HFFc6 (cell line): Measurements from ENCODE around the gene GPR142. TPM values are rescaled to one million over a fixed set of nuclear protein-coding genes. Genes with fewer than 3 reads are reported as not detected.

Experiments used
- DNase-seq: peaks from one replicate; pipeline ENCODE4 v3.0.0-alpha.2; 2018
- H3K27ac Mint-ChIP-seq: 2 replicates; pipeline ENCODE4 v1.8.0; 2020; ENCODE audit warnings: mild to moderate bottlenecking, mixed read lengths
- H3K27me3 Mint-ChIP-seq: 2 replicates; pipeline ENCODE4 v1.8.0; 2021; ENCODE audit warnings: mild to moderate bottlenecking, moderate library complexity, mixed read lengths; ENCODE audit not compliant: insufficient read depth
- H3K36me3 Mint-ChIP-seq: 2 replicates; pipeline ENCODE4 v1.8.0; 2021; ENCODE audit warnings: low read depth, mixed read lengths
- H3K4me1 Mint-ChIP-seq: 2 replicates; pipeline ENCODE4 v1.8.0; 2020; ENCODE audit warnings: low read depth, mixed read lengths
- H3K4me3 Mint-ChIP-seq: 2 replicates; pipeline ENCODE4 v1.8.0; 2020; ENCODE audit warnings: mild to moderate bottlenecking, moderate library complexity, mixed read lengths
- H3K9me3 Mint-ChIP-seq: 2 replicates; pipeline ENCODE4 v1.8.0; 2020; ENCODE audit warnings: mild to moderate bottlenecking, mixed read lengths
- total RNA-seq, 6 experiments: library from RNA; stranded (reverse); fragmentation: NEBNext Ultra II Directional; extraction: Animal tissue kit (Norgen Biotek cat#: 25700); gene quantifications; 2 replicates in 1 of 6; 3 replicates in 5 of 6; pipeline ENCODE4 v1.2.3, GENCODE V29; 2021
- TF ChIP-seq, protein P1 (sequence below): fragments of 200-600 bp; sonication (generic); IDR thresholded peaks from 2 replicates; pipeline ENCODE4 v1.5.0; 2021; ENCODE audit warnings: antibody characterized with exemption, mild to moderate bottlenecking

The GPR142 gene
- total RNA-seq, 6 experiments from 2014 or later: not detected

DNA sequence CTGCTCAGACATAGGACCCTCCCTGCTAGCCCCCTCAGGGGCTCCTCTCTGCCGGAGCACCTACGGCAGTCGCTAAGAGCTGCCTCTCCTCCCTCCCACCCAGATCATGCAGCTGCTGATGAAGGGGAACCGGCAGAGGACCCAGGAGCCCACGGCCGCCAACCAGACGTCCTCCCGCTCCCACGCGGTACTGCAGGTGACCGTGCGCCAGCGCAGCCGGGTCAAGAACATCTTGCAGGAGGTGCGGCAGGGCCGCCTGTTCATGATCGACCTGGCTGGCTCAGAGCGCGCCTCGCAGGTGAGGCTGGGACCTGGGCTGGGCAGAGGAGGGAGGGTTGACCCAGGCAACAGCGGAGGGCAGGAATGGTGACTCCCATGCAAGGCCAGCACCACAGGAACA lies 22.6 kb upstream of the GPR142 start:
- Mint-ChIP-seq H3K9me3 (peaks cover 27% of the 10 kb centered on the region), H3K4me3 (no peak overlapping the region), H3K36me3 (no peaks in the 10 kb centered on the region), H3K27me3 (no peaks in the 10 kb centered on the region; the same call in 1 of the 2 replicates), H3K27ac (no peak overlapping the region), H3K4me1 (no peaks in the 10 kb centered on the region)
- DNase-seq: no peak
- TF ChIP-seq, protein P1, sequence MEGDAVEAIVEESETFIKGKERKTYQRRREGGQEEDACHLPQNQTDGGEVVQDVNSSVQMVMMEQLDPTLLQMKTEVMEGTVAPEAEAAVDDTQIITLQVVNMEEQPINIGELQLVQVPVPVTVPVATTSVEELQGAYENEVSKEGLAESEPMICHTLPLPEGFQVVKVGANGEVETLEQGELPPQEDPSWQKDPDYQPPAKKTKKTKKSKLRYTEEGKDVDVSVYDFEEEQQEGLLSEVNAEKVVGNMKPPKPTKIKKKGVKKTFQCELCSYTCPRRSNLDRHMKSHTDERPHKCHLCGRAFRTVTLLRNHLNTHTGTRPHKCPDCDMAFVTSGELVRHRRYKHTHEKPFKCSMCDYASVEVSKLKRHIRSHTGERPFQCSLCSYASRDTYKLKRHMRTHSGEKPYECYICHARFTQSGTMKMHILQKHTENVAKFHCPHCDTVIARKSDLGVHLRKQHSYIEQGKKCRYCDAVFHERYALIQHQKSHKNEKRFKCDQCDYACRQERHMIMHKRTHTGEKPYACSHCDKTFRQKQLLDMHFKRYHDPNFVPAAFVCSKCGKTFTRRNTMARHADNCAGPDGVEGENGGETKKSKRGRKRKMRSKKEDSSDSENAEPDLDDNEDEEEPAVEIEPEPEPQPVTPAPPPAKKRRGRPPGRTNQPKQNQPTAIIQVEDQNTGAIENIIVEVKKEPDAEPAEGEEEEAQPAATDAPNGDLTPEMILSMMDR: no peak

DNA sequence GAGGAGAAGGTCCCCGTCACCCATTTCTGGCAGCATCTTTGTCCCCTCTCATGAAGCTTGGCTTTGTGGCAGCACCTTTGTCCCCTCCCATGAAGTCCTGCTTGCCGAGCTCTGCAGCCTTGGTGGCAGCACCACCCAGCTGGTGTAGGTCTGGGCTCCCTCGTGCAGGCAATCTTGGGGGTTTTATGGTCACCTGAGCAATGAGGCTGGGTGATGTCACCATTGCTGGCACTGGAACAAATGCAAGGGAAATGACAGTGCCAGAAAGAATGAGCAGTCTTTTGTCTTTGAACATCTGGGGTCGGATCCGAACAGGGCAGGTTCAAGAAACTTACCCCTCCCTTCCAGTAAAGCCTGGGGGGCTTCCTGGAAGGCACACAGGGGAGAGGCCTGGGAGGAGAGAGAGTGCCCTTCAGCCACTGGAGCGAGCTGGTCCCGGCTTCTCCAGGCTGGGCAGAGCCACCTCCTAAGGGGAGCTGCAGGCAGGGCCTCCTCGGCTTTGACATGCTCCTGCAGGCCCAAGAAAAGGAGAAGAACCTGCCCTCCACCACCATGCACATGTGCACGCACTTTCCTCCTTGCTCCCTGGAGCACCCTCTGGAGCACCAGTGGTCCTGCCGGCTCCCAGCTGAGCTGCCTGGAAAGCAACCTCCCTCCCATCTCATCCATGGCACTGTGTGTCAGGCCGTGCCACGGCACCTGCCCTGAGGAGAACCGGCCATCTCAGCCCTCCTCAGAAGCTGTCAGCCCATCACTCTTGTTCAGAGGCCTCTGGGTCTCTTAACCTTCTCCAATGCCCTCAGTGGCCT lies 21.7 kb upstream of the GPR142 start:
- no peak overlapping the region for H3K4me3 Mint-ChIP-seq
- TF ChIP-seq, protein P1: no peak
- no peaks in the 10 kb centered on the region; the same call in 1 of the 2 replicates for H3K27me3 Mint-ChIP-seq

DNA sequence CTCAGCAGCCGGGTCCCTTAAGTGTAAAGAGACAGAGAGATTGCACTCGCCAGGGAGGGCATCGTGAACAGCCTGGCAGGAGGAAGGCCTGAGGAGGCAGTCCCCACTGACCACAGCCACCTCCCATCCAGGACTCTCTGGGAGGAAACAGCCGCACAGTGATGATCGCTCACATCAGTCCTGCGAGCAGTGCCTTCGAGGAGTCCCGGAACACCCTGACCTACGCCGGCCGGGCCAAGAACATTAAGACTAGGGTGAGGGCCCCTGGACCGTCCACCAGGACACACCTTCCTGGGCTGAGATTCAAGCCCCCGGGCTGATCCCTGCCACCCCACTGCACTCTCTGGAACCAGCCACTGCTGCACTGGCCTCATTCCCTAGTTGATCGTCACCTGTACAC lies 19.7 kb upstream of the GPR142 start:
- Mint-ChIP-seq H3K27ac (no peak overlapping the region), H3K27me3 (peaks cover 1% of the 10 kb centered on the region), H3K4me1 (no peaks in the 10 kb centered on the region), H3K36me3 (peaks cover 3% of the 10 kb centered on the region; the same call in 1 of the 2 replicates), H3K9me3 (peaks cover 29% of the 10 kb centered on the region), H3K4me3 (no peak overlapping the region)
- TF ChIP-seq, protein P1: no peak
- DNase-seq: no peak

More for the DNA sequence above, 21.7 kb upstream of the GPR142 start:
- no peak for DNase-seq
- peaks cover 3% of the 10 kb centered on the region; the same call in 1 of the 2 replicates for H3K36me3 Mint-ChIP-seq
- H3K4me1 Mint-ChIP-seq: no peaks in the 10 kb centered on the region
- peaks cover 28% of the 10 kb centered on the region for H3K9me3 Mint-ChIP-seq
- no peak overlapping the region for H3K27ac Mint-ChIP-seq

DNA sequence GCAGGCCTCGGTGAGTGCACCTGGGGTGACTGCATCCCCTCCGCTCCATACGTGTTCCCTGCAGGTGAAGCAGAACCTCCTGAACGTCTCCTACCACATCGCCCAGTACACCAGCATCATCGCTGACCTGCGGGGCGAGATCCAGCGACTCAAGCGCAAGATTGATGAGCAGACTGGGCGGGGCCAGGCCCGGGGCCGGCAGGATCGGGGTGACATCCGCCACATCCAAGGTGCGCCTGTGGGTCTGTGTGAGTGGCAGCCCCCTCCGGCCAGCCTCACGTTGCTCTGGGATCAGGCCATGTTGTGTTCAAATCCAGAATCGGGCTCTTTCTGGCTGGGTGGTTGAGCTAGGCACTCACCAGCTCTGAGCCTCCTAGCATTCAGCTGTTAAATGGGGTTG lies 18.2 kb upstream of the GPR142 start:
- DNase-seq: no peak
- no peak overlapping the region for H3K27ac Mint-ChIP-seq
- H3K36me3 Mint-ChIP-seq: peaks cover 3% of the 10 kb centered on the region
- H3K27me3 Mint-ChIP-seq: peaks cover 5% of the 10 kb centered on the region
- peaks cover 35% of the 10 kb centered on the region for H3K9me3 Mint-ChIP-seq
- no peaks in the 10 kb centered on the region for H3K4me1 Mint-ChIP-seq
- TF ChIP-seq, protein P1: no peak
- no peak overlapping the region for H3K4me3 Mint-ChIP-seq

DNA sequence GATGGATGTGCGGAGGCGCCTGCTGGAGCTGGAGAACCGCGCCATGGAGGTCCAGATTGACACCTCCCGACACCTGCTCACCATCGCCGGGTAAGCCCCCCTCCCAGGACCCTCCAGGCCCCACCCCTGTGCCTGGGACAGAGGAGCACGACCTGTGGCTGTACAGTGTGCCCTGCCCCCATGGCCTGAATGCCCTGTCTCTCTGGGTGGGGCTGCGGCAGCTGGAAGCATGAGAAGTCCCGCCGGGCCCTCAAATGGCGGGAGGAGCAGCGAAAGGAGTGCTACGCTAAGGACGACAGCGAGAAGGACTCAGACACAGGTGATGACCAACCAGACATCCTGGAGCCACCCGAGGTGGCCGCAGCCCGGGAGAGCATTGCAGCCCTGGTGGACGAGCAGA lies 16.8 kb upstream of the GPR142 start:
- Mint-ChIP-seq H3K36me3 (peaks cover 3% of the 10 kb centered on the region), H3K4me3 (no peak overlapping the region), H3K27ac (no peak overlapping the region), H3K4me1 (no peaks in the 10 kb centered on the region), H3K9me3 (peaks cover 32% of the 10 kb centered on the region), H3K27me3 (peaks cover 7% of the 10 kb centered on the region; the same call in 1 of the 2 replicates)
- no peak for DNase-seq
- TF ChIP-seq, protein P1: no peak
